Endothelial cell of umbilical vein (primary cell): ENCODE data around the gene AEBP1.

Source experiments
- CTCF ChIP-seq, 2 donors: IDR thresholded peaks; 1 replicate in 1 of 2; 2 replicates in 1 of 2; pipeline ENCODE4 v1.5.1; 2011; ENCODE audit warnings: low read length in 2 of 2, mild to moderate bottlenecking in 2 of 2, moderate library complexity in 2 of 2, control low read depth in 1 of 2, inconsistent platforms in 1 of 2, low read depth in 1 of 2; ENCODE audit not compliant: insufficient read depth in 1 of 2; ENCODE audit errors: extremely low read depth in 1 of 2
- EZH2 ChIP-seq: IDR thresholded peaks from 2 replicates; pipeline ENCODE4 v1.6.1; 2012; ENCODE audit warnings: borderline replicate concordance, low read depth, mild to moderate bottlenecking, moderate library complexity, low read length, inconsistent platforms; ENCODE audit not compliant: severe bottlenecking
- JUN ChIP-seq: IDR thresholded peaks from 2 replicates; pipeline ENCODE4 v1.6.1; 2011; ENCODE audit warnings: borderline replicate concordance, low read depth; ENCODE audit not compliant: insufficient read length, insufficient read depth
- MYC ChIP-seq: IDR thresholded peaks from one replicate; pipeline ENCODE4 v1.6.1; 2011; ENCODE audit warnings: mild to moderate bottlenecking, low read depth, low read length
- POLR2A ChIP-seq: IDR thresholded peaks from 2 replicates; pipeline ENCODE4 v1.6.1; 2012; ENCODE audit warnings: low read depth, mild to moderate bottlenecking, control low read depth, low read length
- POLR2AphosphoS5 ChIP-seq: IDR thresholded peaks from 2 replicates; pipeline ENCODE4 v1.6.1; 2012; ENCODE audit warnings: low read depth, mild to moderate bottlenecking, control low read depth, low read length, moderate library complexity; ENCODE audit not compliant: insufficient read depth

GRCh38 chr7:44063547-44063893, 40.6 kb upstream of the AEBP1 start:
- TF ChIP-seq CTCF (IDR thresholded peaks at IDR 0.05; ENCODE audit: extremely low read depth in 1 of 2, insufficient read depth in 1 of 2, low read depth in 1 of 2, low read length in 2 of 2) = no peak
- TF ChIP-seq POLR2A = no peak
- peak; percentile 26 for TF ChIP-seq EZH2
- TF ChIP-seq POLR2AphosphoS5 = no peak
- TF ChIP-seq MYC = no peak
- no peak for TF ChIP-seq JUN
